ENCODE data around the gene CCDC186.

CCDC186 gene

DNA sequence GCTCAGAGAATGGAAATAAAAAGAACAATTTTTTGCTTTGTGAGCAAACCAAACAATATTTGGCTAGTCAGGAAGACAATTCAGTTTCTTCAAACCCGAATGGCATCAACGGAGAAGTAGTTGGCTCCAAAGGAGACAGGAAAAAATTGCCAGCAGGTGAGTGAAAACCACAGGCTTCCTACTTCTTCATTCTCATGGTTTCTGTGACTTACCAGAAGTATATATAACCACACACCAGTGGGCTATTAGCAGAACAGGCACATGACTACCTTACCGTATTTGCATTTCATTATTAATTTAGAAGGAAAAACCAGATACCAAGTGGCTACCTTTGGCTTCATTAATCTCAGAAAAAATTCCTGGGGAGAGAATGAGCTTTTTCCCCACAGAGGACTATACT is 14.0 kb upstream of the CCDC186 start:
- DNase-seq (ENCODE audit: low read depth), result no peak
- H3K4me3 ChIP-seq (replicated peaks; ENCODE audit: low read depth, low read length), result no peak overlapping the region
- TF ChIP-seq, protein P1, sequence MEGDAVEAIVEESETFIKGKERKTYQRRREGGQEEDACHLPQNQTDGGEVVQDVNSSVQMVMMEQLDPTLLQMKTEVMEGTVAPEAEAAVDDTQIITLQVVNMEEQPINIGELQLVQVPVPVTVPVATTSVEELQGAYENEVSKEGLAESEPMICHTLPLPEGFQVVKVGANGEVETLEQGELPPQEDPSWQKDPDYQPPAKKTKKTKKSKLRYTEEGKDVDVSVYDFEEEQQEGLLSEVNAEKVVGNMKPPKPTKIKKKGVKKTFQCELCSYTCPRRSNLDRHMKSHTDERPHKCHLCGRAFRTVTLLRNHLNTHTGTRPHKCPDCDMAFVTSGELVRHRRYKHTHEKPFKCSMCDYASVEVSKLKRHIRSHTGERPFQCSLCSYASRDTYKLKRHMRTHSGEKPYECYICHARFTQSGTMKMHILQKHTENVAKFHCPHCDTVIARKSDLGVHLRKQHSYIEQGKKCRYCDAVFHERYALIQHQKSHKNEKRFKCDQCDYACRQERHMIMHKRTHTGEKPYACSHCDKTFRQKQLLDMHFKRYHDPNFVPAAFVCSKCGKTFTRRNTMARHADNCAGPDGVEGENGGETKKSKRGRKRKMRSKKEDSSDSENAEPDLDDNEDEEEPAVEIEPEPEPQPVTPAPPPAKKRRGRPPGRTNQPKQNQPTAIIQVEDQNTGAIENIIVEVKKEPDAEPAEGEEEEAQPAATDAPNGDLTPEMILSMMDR (IDR thresholded peaks at IDR 0.05; ENCODE audit: low read length, missing control alignments), result no peak

GRCh38 chr10:114184276-114184675 is 10.3 kb upstream of the CCDC186 start:
- DNase-seq (ENCODE audit: low read depth), result no peak
- TF ChIP-seq, protein P1 (IDR thresholded peaks at IDR 0.05; ENCODE audit: low read length, missing control alignments), result no peak
- no peak overlapping the region for H3K4me3 ChIP-seq (replicated peaks; ENCODE audit: low read depth, low read length)

GRCh38 chr10:114183563-114183962 is 9.6 kb upstream of the CCDC186 start:
- TF ChIP-seq, protein P1 (IDR thresholded peaks at IDR 0.05; ENCODE audit: low read length, missing control alignments), result no peak
- no peak overlapping the region for H3K4me3 ChIP-seq (replicated peaks; ENCODE audit: low read depth, low read length)
- no peak for DNase-seq (ENCODE audit: low read depth)

DNA sequence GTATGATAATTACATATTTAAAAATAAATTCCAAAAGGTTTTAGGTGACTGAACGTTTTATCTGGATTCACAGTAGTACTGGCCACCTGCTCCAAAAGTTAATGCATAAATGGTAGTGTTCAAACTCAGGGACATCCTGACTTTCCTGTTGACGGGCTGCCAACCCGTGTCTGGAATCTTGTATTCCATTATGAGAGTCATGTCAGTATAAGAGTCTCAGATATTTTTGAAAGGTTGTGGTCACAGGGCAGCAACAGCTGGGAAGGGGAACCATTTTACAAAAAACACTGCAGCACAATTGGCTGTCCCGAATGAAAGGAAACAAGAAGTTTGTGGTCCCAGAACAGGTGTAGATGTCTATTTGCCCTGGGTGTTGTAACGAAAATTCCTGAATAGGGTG is 8.0 kb upstream of the CCDC186 start:
- no peak overlapping the region for H3K4me3 ChIP-seq (replicated peaks; ENCODE audit: low read depth, low read length)
- no peak for DNase-seq (ENCODE audit: low read depth)
- TF ChIP-seq, protein P1 (IDR thresholded peaks at IDR 0.05; ENCODE audit: low read length, missing control alignments), result no peak

GRCh38 chr10:114180937-114181336 is 6.9 kb upstream of the CCDC186 start:
- no peak for DNase-seq (ENCODE audit: low read depth)
- H3K4me3 ChIP-seq (replicated peaks; ENCODE audit: low read depth, low read length), result no peak overlapping the region
- TF ChIP-seq, protein P1 (IDR thresholded peaks at IDR 0.05; ENCODE audit: low read length, missing control alignments), result no peak

GRCh38 chr10:114179747-114180146 is 5.7 kb upstream of the CCDC186 start:
- DNase-seq (ENCODE audit: low read depth), result no peak
- TF ChIP-seq, protein P1 (IDR thresholded peaks at IDR 0.05; ENCODE audit: low read length, missing control alignments), result no peak
- H3K4me3 ChIP-seq (replicated peaks; ENCODE audit: low read depth, low read length), result no peak overlapping the region

- H3K4me3 ChIP-seq (replicated peaks; ENCODE audit: low read depth, low read length), result no peak within 1 kb of the TSS
- TF ChIP-seq, protein P1 (IDR thresholded peaks at IDR 0.05; ENCODE audit: low read length, missing control alignments), result no peak
- no peak for DNase-seq (ENCODE audit: low read depth)
Observed at GRCh38 chr10:114179148-114179547, 5.1 kb upstream of the CCDC186 start, which contains the start of gene TDRD1. Gene TDRD1, plus strand, starts transcription at chr10:114179353. Its CDS starts 8,479 bp downstream, at chr10:114187832.
